Measurements from ENCODE around the gene DGKH. TPM values are rescaled to one million over a fixed set of nuclear protein-coding genes. Genes with fewer than 3 reads are reported as not detected.

DGKH gene
- total RNA-seq, 1 experiment from 2014 or later = 9.2 TPM

DNA sequence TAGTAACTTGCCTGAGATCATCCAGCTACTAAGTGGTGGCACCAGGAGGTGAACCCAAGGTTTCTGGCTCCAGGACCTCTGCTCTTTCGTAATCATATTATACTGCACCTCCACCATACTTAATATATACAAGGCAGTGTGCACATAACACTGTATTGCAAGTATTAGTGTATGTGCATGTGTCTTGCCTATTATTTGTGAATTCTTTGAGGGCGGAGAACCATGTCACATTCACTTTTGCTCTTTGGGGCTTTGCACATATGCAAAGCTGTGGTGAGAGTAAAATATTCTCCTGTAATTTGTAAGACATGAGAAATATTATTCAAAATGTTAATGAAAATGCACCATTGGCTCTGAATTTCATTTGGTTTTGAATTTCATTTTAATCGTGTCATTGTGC lies 78.6 kb downstream of the DGKH start:
- Histone ChIP-seq H3K36me3 (ENCODE audit: control insufficient read depth in 1 of 2, insufficient read depth in 2 of 2, low read length in 2 of 2) (no peaks in the 10 kb centered on the region; a peak in 1 of 4 replicates), H3K9ac (ENCODE audit: low read length) (no peak overlapping the region), H2AFZ (ENCODE audit: low read depth, low read length, poor library complexity, severe bottlenecking) (no peak overlapping the region), H3K4me2 (ENCODE audit: low read length) (no peak overlapping the region), H3K79me2 (ENCODE audit: insufficient read depth, low read length) (no peaks in the 10 kb centered on the region), H3K27me3 (ENCODE audit: insufficient read depth, low read length) (no peaks in the 10 kb centered on the region), H3K9me2 (ENCODE audit: insufficient read depth) (no peaks in the 10 kb centered on the region), H3K9me3 (ENCODE audit: control insufficient read depth in 1 of 2, insufficient read depth in 1 of 2, low read depth in 1 of 2, low read length in 2 of 2) (no peaks in the 10 kb centered on the region), H3K4me3 (replicated peaks in 1 of 2; ENCODE audit: low read depth in 1 of 2, low read length in 2 of 2) (no peak overlapping the region), H3K27ac (ENCODE audit: low read depth, low read length) (no peak overlapping the region), H4K20me1 (ENCODE audit: insufficient read depth) (no peaks in the 10 kb centered on the region), H3K4me1 (ENCODE audit: control insufficient read depth in 1 of 2, insufficient read depth in 2 of 2, low read length in 2 of 2) (no peaks in the 10 kb centered on the region)
- TF ChIP-seq ELF1 (IDR thresholded peaks at IDR 0.05; ENCODE audit: borderline replicate concordance, low read depth) = no peak
- no peak for TF ChIP-seq TCF7L2 (IDR thresholded peaks at IDR 0.05; ENCODE audit: borderline replicate concordance, extremely low read depth, insufficient read depth, insufficient read length)
- TF ChIP-seq RAD21 (IDR thresholded peaks at IDR 0.05; ENCODE audit: low read depth) = no peak
- no peak for TF ChIP-seq SRF (IDR thresholded peaks at IDR 0.05; ENCODE audit: low read depth)
- no peak for TF ChIP-seq EZH2phosphoT487 (IDR thresholded peaks at IDR 0.05; ENCODE audit: borderline replicate concordance)
- TF ChIP-seq POLR2AphosphoS5 (IDR thresholded peaks at IDR 0.05; ENCODE audit: low read depth, low read length) = no peak
- no peak for TF ChIP-seq ZNF274 (IDR thresholded peaks at IDR 0.05; ENCODE audit: low read depth, low read length)
- TF ChIP-seq CEBPB (IDR thresholded peaks at IDR 0.05; ENCODE audit: low read depth) = no peak
- no peak for TF ChIP-seq MAX (IDR thresholded peaks at IDR 0.05)
- TF ChIP-seq POLR2A (IDR thresholded peaks at IDR 0.05; ENCODE audit: borderline replicate concordance, extremely low read depth, insufficient read depth, insufficient read length) = no peak
- no peak for TF ChIP-seq YY1 (IDR thresholded peaks at IDR 0.05; ENCODE audit: extremely low read depth, insufficient replicate concordance, low read depth, low read length)
- TF ChIP-seq, protein P1, sequence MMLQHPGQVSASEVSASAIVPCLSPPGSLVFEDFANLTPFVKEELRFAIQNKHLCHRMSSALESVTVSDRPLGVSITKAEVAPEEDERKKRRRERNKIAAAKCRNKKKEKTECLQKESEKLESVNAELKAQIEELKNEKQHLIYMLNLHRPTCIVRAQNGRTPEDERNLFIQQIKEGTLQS (IDR thresholded peaks at IDR 0.05) = no peak
- RAD21 ChIA-PET (ENCODE audit: low non-redundant PET in 1 of 2, low total read pairs in 2 of 2, uncharacterized antibody in 2 of 2, unreplicated experiment in 2 of 2) = no interaction called here
- BruUV-seq (replicated peaks) = no TSS peak
- POLR2A ChIA-PET = no interaction called here
- CTCF ChIA-PET = no interaction called here
- no peak for ATAC-seq
- no peak for DNase-seq (ENCODE audit: low read depth, low spot score)
- intact Hi-C loops (cut with micrococcal nuclease) = no loop called here

GRCh38 chr13:42129033-42129432 lies 80.6 kb downstream of the DGKH start:
- TF ChIP-seq TCF7L2 (IDR thresholded peaks at IDR 0.05; ENCODE audit: borderline replicate concordance, extremely low read depth, insufficient read depth, insufficient read length) = no peak
- TF ChIP-seq EZH2phosphoT487 (IDR thresholded peaks at IDR 0.05; ENCODE audit: borderline replicate concordance) = no peak
- no peak for TF ChIP-seq CTCF (IDR thresholded peaks at IDR 0.05 in 2 of 3, conservative IDR thresholded peaks at IDR 0.05 in 1 of 3; ENCODE audit: borderline replicate concordance in 1 of 3, insufficient read depth in 1 of 3, low read depth in 2 of 3, low read length in 2 of 3)
- TF ChIP-seq SRF (IDR thresholded peaks at IDR 0.05; ENCODE audit: low read depth) = no peak
- TF ChIP-seq FOSL1 (IDR thresholded peaks at IDR 0.05; ENCODE audit: low read depth) = no peak
- TF ChIP-seq MAX (IDR thresholded peaks at IDR 0.05) = no peak
- no peak for TF ChIP-seq POLR2AphosphoS5 (IDR thresholded peaks at IDR 0.05; ENCODE audit: low read depth, low read length)
- TF ChIP-seq ZFX (IDR thresholded peaks at IDR 0.05) = no peak
- TF ChIP-seq EGR1 (IDR thresholded peaks at IDR 0.05; ENCODE audit: low read depth) = no peak
- Histone ChIP-seq H3K4me1 (ENCODE audit: control insufficient read depth in 1 of 2, insufficient read depth in 2 of 2, low read length in 2 of 2) (peaks cover 5 to 9% of the 10 kb centered on the region in 2 experiments), H3K9me2 (ENCODE audit: insufficient read depth) (no peaks in the 10 kb centered on the region), H3K4me3 (replicated peaks in 1 of 2; ENCODE audit: low read depth in 1 of 2, low read length in 2 of 2) (no peak overlapping the region), H3K27ac (ENCODE audit: low read depth, low read length) (no peak overlapping the region), H3K27me3 (ENCODE audit: insufficient read depth, low read length) (no peaks in the 10 kb centered on the region), H4K20me1 (ENCODE audit: insufficient read depth) (no peaks in the 10 kb centered on the region), H3K36me3 (ENCODE audit: control insufficient read depth in 1 of 2, insufficient read depth in 2 of 2, low read length in 2 of 2) (no peaks in the 10 kb centered on the region; a peak in 1 of 4 replicates), H3K79me2 (ENCODE audit: insufficient read depth, low read length) (no peaks in the 10 kb centered on the region), H3K9ac (ENCODE audit: low read length) (no peak overlapping the region), H2AFZ (ENCODE audit: low read depth, low read length, poor library complexity, severe bottlenecking) (no peak overlapping the region), H3K9me3 (ENCODE audit: control insufficient read depth in 1 of 2, insufficient read depth in 1 of 2, low read depth in 1 of 2, low read length in 2 of 2) (no peaks in the 10 kb centered on the region), H3K4me2 (ENCODE audit: low read length) (no peak overlapping the region)
- BruUV-seq (replicated peaks) = no TSS peak
- intact Hi-C loops (cut with micrococcal nuclease) = no loop called here
- CTCF ChIA-PET = no interaction called here
- POLR2A ChIA-PET = no interaction called here
- RAD21 ChIA-PET (ENCODE audit: low non-redundant PET in 1 of 2, low total read pairs in 2 of 2, uncharacterized antibody in 2 of 2, unreplicated experiment in 2 of 2) = no interaction called here
- DNase-seq (ENCODE audit: low read depth, low spot score) (no peak), ATAC-seq (no peak)

Measured in HCT116 (cell line).